HG03039 (cell line): Measurements from ENCODE around the gene COL20A1.
"Not testable (repeated sequence)": the region's sequence is repeated elsewhere in the genome, so short reads cannot be mapped to it uniquely, and the experiment has no call there.

Source experiments
- ATAC-seq: cut with Tn5 transposase; IDR thresholded peaks from one replicate; pipeline ENCODE4 v1.9.1; 2021; ENCODE audit warnings: mild to moderate bottlenecking, moderate library complexity; ENCODE audit not compliant: unreplicated experiment

The COL20A1 gene

GRCh38 chr20:63290136-63290676 lies 2.8 kb upstream of the COL20A1 start:
- no peak for ATAC-seq

- no peak for ATAC-seq
These were observed 2.1 kb upstream of the COL20A1 start for GRCh38 chr20:63290677-63291472.

GRCh38 chr20:63291811-63292210 lies 1.2 kb upstream of the COL20A1 start:
- no peak for ATAC-seq

GRCh38 chr20:63292292-63292701 lies 689 bp upstream of the COL20A1 start:
- no peak for ATAC-seq

GRCh38 chr20:63293456-63293855 lies 470 bp downstream of the COL20A1 start:
- ATAC-seq, result no peak

GRCh38 chr20:63293871-63294535 lies 1.0 kb downstream of the COL20A1 start:
- no peak for ATAC-seq

GRCh38 chr20:63294536-63294900 lies 1.5 kb downstream of the COL20A1 start:
- ATAC-seq, result no peak

GRCh38 chr20:63295018-63295417 lies 2.0 kb downstream of the COL20A1 start:
- no peak for ATAC-seq

- ATAC-seq, result no peak
These were observed 2.4 kb downstream of the COL20A1 start for GRCh38 chr20:63295422-63295821.

GRCh38 chr20:63295846-63296245 lies 2.9 kb downstream of the COL20A1 start:
- ATAC-seq, result no peak

GRCh38 chr20:63296531-63297299 lies 3.7 kb downstream of the COL20A1 start:
- ATAC-seq, result no peak

GRCh38 chr20:63297371-63297781 lies 4.4 kb downstream of the COL20A1 start:
- ATAC-seq, result no peak

GRCh38 chr20:63297796-63298572 lies 5.0 kb downstream of the COL20A1 start:
- no peak for ATAC-seq

- ATAC-seq, result no peak
These were observed 5.8 kb downstream of the COL20A1 start for GRCh38 chr20:63298731-63299312.

- ATAC-seq, result no peak
These were observed 8.7 kb downstream of the COL20A1 start for GRCh38 chr20:63301671-63302070.

GRCh38 chr20:63303095-63303666 lies 10.2 kb downstream of the COL20A1 start:
- ATAC-seq, result no peak

GRCh38 chr20:63305393-63305792 lies 12.4 kb downstream of the COL20A1 start:
- no peak for ATAC-seq

GRCh38 chr20:63305933-63306672 lies 13.1 kb downstream of the COL20A1 start:
- ATAC-seq, result not testable (repeated sequence)
